ENCODE results near the gene SFMBT1. TPM values are rescaled to one million over a fixed set of nuclear protein-coding genes. Genes with fewer than 3 reads are reported as not detected.
"Not testable (repeated sequence)": the region's sequence is repeated elsewhere in the genome, so short reads cannot be mapped to it uniquely, and the experiment has no call there.

SFMBT1 gene
- total RNA-seq, 1 experiment from 2014 or later, result 3.0 TPM

DNA sequence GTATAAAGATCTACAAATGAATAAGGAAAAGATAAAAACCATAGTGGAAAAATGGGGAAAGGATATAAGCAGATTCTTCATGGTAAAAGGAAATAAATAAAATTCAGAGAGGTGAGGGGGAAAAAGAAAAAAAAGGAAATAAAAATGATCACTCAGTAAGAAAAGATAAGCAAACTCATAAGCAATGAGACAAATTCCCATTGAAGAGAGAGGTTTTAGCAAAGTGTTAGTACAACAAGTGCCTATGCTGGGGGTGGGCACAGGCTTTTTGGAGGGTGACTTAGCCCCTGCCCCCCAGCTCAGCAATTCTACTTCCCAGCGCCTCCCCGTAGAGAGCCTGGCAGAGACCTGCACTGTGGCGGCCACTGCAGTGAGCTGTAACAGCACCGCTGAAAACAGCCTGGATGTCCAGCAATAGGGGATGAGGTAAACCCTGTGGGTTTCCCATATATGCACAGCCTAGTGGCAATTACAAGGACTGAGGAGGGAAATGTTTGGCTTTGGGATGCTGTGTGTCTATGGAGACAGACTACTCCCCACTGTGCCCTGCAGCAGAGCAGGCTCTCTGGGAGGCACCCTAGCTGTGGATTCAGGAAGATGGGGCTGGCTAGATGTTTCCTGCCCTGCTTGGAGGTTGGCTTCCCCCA is 23.7 kb upstream of the SFMBT1 start:
- H3K4me1 ChIP-seq (ENCODE audit: low read length), result peaks cover 28% of the 10 kb centered on the region
- H3K9me3 ChIP-seq (ENCODE audit: low read length), result no peaks in the 10 kb centered on the region
- no peaks in the 10 kb centered on the region for H3K9me2 ChIP-seq (replicated peaks; ENCODE audit: insufficient read depth, low read length)
- no peak overlapping the region for H3K4me3 ChIP-seq (ENCODE audit: low read length)
- no peak for DNase-seq
- no peaks in the 10 kb centered on the region for H3K27me3 ChIP-seq (ENCODE audit: low read length)
- H3K79me2 ChIP-seq (ENCODE audit: low read length), result no peaks in the 10 kb centered on the region
- H2AFZ ChIP-seq (ENCODE audit: low read length), result no peak overlapping the region
- no peak overlapping the region for H3K27ac ChIP-seq (ENCODE audit: low read length)
- no peaks in the 10 kb centered on the region for H3K36me3 ChIP-seq (ENCODE audit: insufficient read depth, low read length)
- H4K20me1 ChIP-seq (ENCODE audit: insufficient read depth, low read depth, low read length), result no peaks in the 10 kb centered on the region
- no peak overlapping the region for H3K4me2 ChIP-seq (ENCODE audit: low read depth, low read length, poor library complexity, severe bottlenecking)
- H3K9ac ChIP-seq (ENCODE audit: low read length), result no peak overlapping the region

DNA sequence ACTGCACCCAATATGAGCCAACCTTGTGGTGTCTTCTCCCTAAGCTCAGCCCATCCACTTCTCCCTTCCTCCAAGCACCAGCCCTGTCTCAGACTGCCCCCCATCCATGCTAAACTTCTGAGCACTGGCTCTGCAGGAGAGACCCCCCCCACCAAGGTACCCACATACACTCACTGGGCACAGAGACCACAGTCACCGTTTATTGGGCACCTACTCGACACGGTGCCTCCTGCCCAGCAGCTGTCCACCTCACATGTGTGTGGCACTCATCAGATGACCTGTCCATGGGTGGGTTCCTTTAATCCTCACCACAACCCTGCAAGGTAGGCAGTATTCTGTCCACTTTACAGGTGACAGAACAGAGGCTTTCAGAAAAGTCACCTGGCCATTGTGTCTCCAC is 22.3 kb upstream of the SFMBT1 start:
- Histone ChIP-seq H3K4me3 (ENCODE audit: low read length) (no peak overlapping the region), H3K9me2 (replicated peaks; ENCODE audit: insufficient read depth, low read length) (no peaks in the 10 kb centered on the region), H3K27me3 (ENCODE audit: low read length) (no peaks in the 10 kb centered on the region), H3K9me3 (ENCODE audit: low read length) (no peaks in the 10 kb centered on the region), H3K79me2 (ENCODE audit: low read length) (no peaks in the 10 kb centered on the region), H3K4me1 (ENCODE audit: low read length) (peaks cover 29% of the 10 kb centered on the region), H3K4me2 (ENCODE audit: low read depth, low read length, poor library complexity, severe bottlenecking) (no peak overlapping the region), H3K36me3 (ENCODE audit: insufficient read depth, low read length) (no peaks in the 10 kb centered on the region), H4K20me1 (ENCODE audit: insufficient read depth, low read depth, low read length) (no peaks in the 10 kb centered on the region), H3K27ac (ENCODE audit: low read length) (no peak overlapping the region), H2AFZ (ENCODE audit: low read length) (no peak overlapping the region), H3K9ac (ENCODE audit: low read length) (no peak overlapping the region)
- DNase-seq, result no peak

GRCh38 chr3:53067567-53067966 is 21.7 kb upstream of the SFMBT1 start:
- no peaks in the 10 kb centered on the region for H4K20me1 ChIP-seq (ENCODE audit: insufficient read depth, low read depth, low read length)
- H3K27ac ChIP-seq (ENCODE audit: low read length), result no peak overlapping the region
- H2AFZ ChIP-seq (ENCODE audit: low read length), result no peak overlapping the region
- no peaks in the 10 kb centered on the region for H3K9me3 ChIP-seq (ENCODE audit: low read length)
- peaks cover 29% of the 10 kb centered on the region for H3K4me1 ChIP-seq (ENCODE audit: low read length)
- no peak overlapping the region for H3K4me2 ChIP-seq (ENCODE audit: low read depth, low read length, poor library complexity, severe bottlenecking)
- no peak for DNase-seq
- H3K9me2 ChIP-seq (replicated peaks; ENCODE audit: insufficient read depth, low read length), result no peaks in the 10 kb centered on the region
- H3K27me3 ChIP-seq (ENCODE audit: low read length), result no peaks in the 10 kb centered on the region
- H3K36me3 ChIP-seq (ENCODE audit: insufficient read depth, low read length), result no peaks in the 10 kb centered on the region
- no peak overlapping the region for H3K4me3 ChIP-seq (ENCODE audit: low read length)
- H3K79me2 ChIP-seq (ENCODE audit: low read length), result no peaks in the 10 kb centered on the region
- H3K9ac ChIP-seq (ENCODE audit: low read length), result no peak overlapping the region

DNA sequence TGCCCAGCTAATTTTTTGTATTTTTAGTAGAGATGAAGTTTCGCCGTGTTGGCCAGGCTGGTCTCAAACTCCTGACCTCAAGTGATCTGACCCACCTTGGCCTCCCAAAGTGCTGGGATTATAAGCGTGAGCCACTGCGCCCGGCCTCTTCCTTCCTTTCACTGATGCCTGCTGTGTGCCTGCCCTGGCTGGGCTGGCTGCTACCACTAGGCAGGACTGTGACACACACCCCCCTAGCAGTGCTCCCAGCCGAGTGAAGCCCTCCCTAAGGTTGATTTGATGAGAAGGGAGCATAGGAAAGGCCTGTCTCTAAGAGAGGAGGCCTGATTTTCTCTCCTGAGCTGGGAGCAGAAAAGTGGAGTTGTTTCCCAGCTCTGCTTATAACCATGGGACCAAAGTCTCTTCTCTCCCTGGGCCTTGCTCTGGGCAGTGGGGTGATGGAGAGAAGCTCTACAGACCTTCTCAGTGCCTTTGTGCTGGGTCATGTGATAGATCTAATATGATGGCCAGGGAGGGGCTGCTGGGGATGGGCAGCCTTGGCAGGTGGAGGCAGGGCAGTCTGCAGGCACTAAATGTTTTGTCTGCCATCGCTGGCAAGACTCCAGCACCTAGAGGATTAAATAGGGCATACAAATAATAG is 20.1 kb upstream of the SFMBT1 start:
- H3K79me2 ChIP-seq (ENCODE audit: low read length), result no peaks in the 10 kb centered on the region
- no peak overlapping the region for H3K4me2 ChIP-seq (ENCODE audit: low read depth, low read length, poor library complexity, severe bottlenecking)
- no peaks in the 10 kb centered on the region for H3K36me3 ChIP-seq (ENCODE audit: insufficient read depth, low read length)
- H3K9me3 ChIP-seq (ENCODE audit: low read length), result no peaks in the 10 kb centered on the region
- no peak overlapping the region for H3K9ac ChIP-seq (ENCODE audit: low read length)
- H3K4me3 ChIP-seq (ENCODE audit: low read length), result no peak overlapping the region
- no peaks in the 10 kb centered on the region for H3K27me3 ChIP-seq (ENCODE audit: low read length)
- H2AFZ ChIP-seq (ENCODE audit: low read length), result no peak overlapping the region
- H3K9me2 ChIP-seq (replicated peaks; ENCODE audit: insufficient read depth, low read length), result no peaks in the 10 kb centered on the region
- DNase-seq, result no peak
- H3K4me1 ChIP-seq (ENCODE audit: low read length), result peaks cover 22% of the 10 kb centered on the region
- no peak overlapping the region for H3K27ac ChIP-seq (ENCODE audit: low read length)
- H4K20me1 ChIP-seq (ENCODE audit: insufficient read depth, low read depth, low read length), result no peaks in the 10 kb centered on the region

DNA sequence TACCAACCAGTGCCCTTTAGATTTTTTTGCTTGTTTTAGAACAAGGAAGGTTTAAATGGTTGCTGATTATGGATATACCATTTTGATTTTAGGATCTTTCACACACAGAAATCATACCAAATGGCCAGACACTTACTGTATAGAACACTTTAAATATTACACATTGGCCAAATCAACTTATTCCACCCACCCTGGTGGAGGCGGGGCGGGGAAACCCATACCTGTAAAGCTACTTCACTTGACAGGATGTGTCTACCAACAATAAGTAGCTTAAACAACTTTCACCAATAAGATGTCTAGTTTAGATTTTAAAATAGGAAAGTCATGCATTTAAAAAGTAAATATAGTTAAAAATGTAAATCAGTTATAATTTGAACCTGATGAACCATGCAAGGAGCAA is 17.0 kb upstream of the SFMBT1 start:
- Histone ChIP-seq H3K9me2 (replicated peaks; ENCODE audit: insufficient read depth, low read length) (no peaks in the 10 kb centered on the region), H3K79me2 (ENCODE audit: low read length) (no peaks in the 10 kb centered on the region), H3K4me2 (ENCODE audit: low read depth, low read length, poor library complexity, severe bottlenecking) (no peak overlapping the region), H3K27ac (ENCODE audit: low read length) (no peak overlapping the region), H3K36me3 (ENCODE audit: insufficient read depth, low read length) (no peaks in the 10 kb centered on the region), H3K9ac (ENCODE audit: low read length) (no peak overlapping the region), H3K4me1 (ENCODE audit: low read length) (peaks cover 20% of the 10 kb centered on the region), H4K20me1 (ENCODE audit: insufficient read depth, low read depth, low read length) (no peaks in the 10 kb centered on the region), H3K9me3 (ENCODE audit: low read length) (no peaks in the 10 kb centered on the region), H3K27me3 (ENCODE audit: low read length) (no peaks in the 10 kb centered on the region), H3K4me3 (ENCODE audit: low read length) (no peak overlapping the region), H2AFZ (ENCODE audit: low read length) (no peak overlapping the region)
- no peak for DNase-seq

DNA sequence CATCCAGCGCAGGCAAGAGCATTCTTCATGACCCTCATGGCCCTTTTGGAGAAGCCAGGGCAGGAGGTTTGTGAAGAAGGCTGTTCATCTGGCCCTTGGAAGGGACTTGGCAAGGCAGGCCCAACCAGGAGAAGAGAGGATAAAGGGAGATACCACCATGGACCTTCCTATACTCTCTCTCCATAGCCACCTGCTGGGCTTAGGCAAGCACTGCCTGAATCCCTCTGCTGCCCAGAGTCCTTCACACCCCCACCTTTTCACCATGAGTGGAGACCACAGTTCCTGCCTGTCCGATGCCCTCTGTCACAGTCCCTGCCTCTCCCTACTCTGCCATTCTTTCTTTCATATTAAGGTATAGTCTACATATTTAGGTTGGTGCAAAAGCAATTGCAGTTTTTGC is 10.6 kb upstream of the SFMBT1 start:
- Histone ChIP-seq H3K79me2 (ENCODE audit: low read length) (no peaks in the 10 kb centered on the region), H2AFZ (ENCODE audit: low read length) (no peak overlapping the region), H3K9ac (ENCODE audit: low read length) (no peak overlapping the region), H3K4me1 (ENCODE audit: low read length) (no peaks in the 10 kb centered on the region), H3K27ac (ENCODE audit: low read length) (no peak overlapping the region), H3K36me3 (ENCODE audit: insufficient read depth, low read length) (no peaks in the 10 kb centered on the region), H4K20me1 (ENCODE audit: insufficient read depth, low read depth, low read length) (no peaks in the 10 kb centered on the region), H3K27me3 (ENCODE audit: low read length) (no peaks in the 10 kb centered on the region), H3K4me3 (ENCODE audit: low read length) (no peak overlapping the region), H3K9me2 (replicated peaks; ENCODE audit: insufficient read depth, low read length) (no peaks in the 10 kb centered on the region), H3K4me2 (ENCODE audit: low read depth, low read length, poor library complexity, severe bottlenecking) (no peak overlapping the region), H3K9me3 (ENCODE audit: low read length) (no peaks in the 10 kb centered on the region)
- peak; percentile 49 for DNase-seq

- not testable (repeated sequence) for H4K20me1 ChIP-seq (ENCODE audit: insufficient read depth, low read depth, low read length); H3K9me2 ChIP-seq (replicated peaks; ENCODE audit: insufficient read depth, low read length)
Observed at GRCh38 chr3:53054233-53054632, 8.4 kb upstream of the SFMBT1 start.

GRCh38 chr3:53051929-53052328 is 6.1 kb upstream of the SFMBT1 start:
- H3K36me3 ChIP-seq (ENCODE audit: insufficient read depth, low read length), result no peaks in the 10 kb centered on the region
- H3K4me1 ChIP-seq (ENCODE audit: low read length), result no peaks in the 10 kb centered on the region
- no peaks in the 10 kb centered on the region for H3K27me3 ChIP-seq (ENCODE audit: low read length)
- no peak overlapping the region for H3K9ac ChIP-seq (ENCODE audit: low read length)
- no peaks in the 10 kb centered on the region for H3K9me2 ChIP-seq (replicated peaks; ENCODE audit: insufficient read depth, low read length)
- H3K9me3 ChIP-seq (ENCODE audit: low read length), result no peaks in the 10 kb centered on the region
- H3K27ac ChIP-seq (ENCODE audit: low read length), result no peak overlapping the region
- no peaks in the 10 kb centered on the region for H3K79me2 ChIP-seq (ENCODE audit: low read length)
- DNase-seq, result no peak
- no peak overlapping the region for H2AFZ ChIP-seq (ENCODE audit: low read length)
- H3K4me2 ChIP-seq (ENCODE audit: low read depth, low read length, poor library complexity, severe bottlenecking), result no peak overlapping the region
- H3K4me3 ChIP-seq (ENCODE audit: low read length), result no peak overlapping the region
- no peaks in the 10 kb centered on the region for H4K20me1 ChIP-seq (ENCODE audit: insufficient read depth, low read depth, low read length)

More at GRCh38 chr3:53054233-53054632, 8.4 kb upstream of the SFMBT1 start:
- H3K36me3 ChIP-seq (ENCODE audit: insufficient read depth, low read length); H2AFZ ChIP-seq (ENCODE audit: low read length); H3K79me2 ChIP-seq (ENCODE audit: low read length); H3K27ac ChIP-seq (ENCODE audit: low read length); H3K4me3 ChIP-seq (ENCODE audit: low read length); H3K4me1 ChIP-seq (ENCODE audit: low read length); DNase-seq; H3K9me3 ChIP-seq (ENCODE audit: low read length); H3K27me3 ChIP-seq (ENCODE audit: low read length); H3K9ac ChIP-seq (ENCODE audit: low read length); H3K4me2 ChIP-seq (ENCODE audit: low read depth, low read length, poor library complexity, severe bottlenecking): not testable (repeated sequence)
